HL-60 (cell line): Measurements from ENCODE around the gene SPATA31D1.

Experiments
- CTCF ChIP-seq: IDR thresholded peaks from one replicate; pipeline ENCODE4 v1.5.1; 2011; ENCODE audit warnings: low read length, control low read depth, inconsistent platforms; ENCODE audit not compliant: insufficient read depth
- POLR2AphosphoS5 ChIP-seq: IDR thresholded peaks from 2 replicates; pipeline ENCODE4 v1.6.1; 2012; ENCODE audit warnings: low read depth
- REST ChIP-seq: IDR thresholded peaks from 2 replicates; pipeline ENCODE4 v1.6.1; 2012; ENCODE audit warnings: low read depth; ENCODE audit not compliant: insufficient replicate concordance

DNA sequence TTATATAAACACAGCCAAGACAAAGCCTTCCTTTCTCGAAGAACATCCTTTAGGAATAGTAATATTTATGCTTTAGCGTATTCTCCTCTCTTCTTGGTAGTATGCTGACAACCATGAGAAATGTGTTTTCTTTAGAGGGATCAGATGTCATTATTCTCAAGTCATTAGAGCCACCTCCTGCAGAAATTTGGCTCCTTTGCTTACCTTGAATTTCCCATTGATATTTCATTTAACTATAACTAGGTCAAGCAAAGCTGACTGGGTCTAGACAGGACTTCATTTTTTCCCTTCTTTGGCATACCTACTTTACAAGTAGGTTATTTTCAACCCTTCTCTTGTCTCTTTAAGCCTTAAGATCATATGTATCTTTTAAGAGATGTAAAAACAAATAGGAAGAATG is 50.3 kb downstream of the SPATA31D1 start:
- no peak for TF ChIP-seq CTCF
- no peak for TF ChIP-seq POLR2AphosphoS5
- TF ChIP-seq REST = no peak
